ENCODE results near the gene UNC13C.
"Not testable (repeated sequence)": the region's sequence is repeated elsewhere in the genome, so short reads cannot be mapped to it uniquely, and the experiment has no call there.

The UNC13C gene

GRCh38 chr15:53978253-53978906 lies at the start of gene UNC13C:
Gene UNC13C, plus strand, starts transcription at chr15:53978441. Its CDS starts 34,463 bp downstream, at chr15:54012904.
- DNase-seq = peak; percentile 14

DNA sequence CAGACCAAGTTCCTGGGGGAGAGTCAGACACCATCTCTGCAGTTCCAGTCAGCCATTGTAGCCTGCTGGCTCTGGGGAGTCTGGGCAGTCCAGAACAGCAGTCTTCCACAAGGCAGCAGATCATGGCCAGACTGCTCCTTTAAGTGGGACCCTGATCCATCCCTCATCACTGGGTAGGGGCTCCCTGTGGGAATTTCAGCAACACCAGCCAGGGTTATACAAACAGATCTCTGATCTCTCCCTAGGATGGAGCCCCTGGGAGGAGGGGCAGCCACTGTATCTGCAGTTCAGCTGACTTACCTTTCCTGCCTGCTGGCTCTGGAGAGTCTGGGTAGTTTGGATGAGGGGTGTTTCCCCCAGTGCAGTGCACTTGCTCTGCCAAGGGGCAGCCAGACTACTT lies 42.1 kb upstream of the UNC13C start:
- DNase-seq = no peak

DNA sequence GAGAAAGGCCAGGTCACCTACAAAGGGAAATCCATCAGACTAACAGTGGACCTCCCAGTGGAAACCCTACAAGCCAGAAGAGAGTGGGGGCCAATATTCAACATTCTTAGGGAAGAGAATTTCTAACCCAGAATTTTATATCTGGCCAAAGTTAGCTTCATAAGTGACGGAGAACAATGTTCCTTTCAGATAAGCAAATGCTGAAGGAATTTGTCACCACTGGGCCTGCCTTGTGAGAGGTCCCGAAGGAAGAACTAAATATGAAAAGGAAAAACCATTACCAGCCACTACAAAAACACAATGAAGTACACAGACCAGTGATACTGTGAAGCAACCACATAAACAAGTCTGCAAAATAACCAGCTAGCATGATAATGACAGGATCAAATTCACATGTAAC lies 40.6 kb upstream of the UNC13C start:
- not testable (repeated sequence) for DNase-seq

- DNase-seq = no peak
These were observed 27.7 kb upstream of the UNC13C start for GRCh38 chr15:53950572-53950971.

DNA sequence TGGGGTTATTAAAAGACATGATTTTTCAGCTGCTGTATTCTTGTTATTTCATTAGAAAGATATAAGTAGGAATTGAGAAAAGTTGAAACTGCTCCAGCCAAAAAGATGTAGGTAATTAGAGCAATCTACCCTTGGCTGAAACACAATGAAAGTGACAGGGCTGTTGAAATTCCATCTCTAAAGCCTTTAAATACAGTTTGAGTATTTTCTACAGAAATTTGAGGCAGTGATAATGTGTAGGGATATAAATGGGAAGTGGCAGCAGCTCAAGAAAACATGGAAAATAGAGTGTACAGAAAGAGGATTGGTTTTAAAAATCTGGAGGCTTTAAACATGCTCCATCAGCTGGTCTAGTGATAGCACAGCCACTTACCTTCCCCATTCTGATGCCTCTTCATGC lies 22.8 kb upstream of the UNC13C start:
- DNase-seq = no peak

- peak; percentile 0 for DNase-seq
These were observed 15.3 kb upstream of the UNC13C start for GRCh38 chr15:53962646-53963561.

DNA sequence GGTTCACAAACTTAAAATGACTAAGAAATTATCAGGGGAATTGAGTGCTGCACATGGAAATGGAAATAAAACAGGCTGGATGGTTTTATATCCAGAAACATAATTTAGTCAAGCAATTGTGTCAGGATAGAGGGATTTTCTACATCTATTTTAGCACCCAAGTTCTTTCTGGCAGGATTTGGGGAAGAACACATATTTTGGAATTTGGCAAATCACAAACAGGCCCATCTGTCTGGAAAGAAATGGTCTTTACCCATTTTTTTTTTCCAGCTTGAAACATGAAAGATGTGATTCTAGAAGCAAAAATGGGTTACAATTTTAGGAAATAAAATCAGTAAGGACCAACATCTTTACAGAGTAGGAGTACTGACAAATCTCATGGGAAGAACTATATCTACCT lies 14.4 kb upstream of the UNC13C start:
- DNase-seq = no peak

DNA sequence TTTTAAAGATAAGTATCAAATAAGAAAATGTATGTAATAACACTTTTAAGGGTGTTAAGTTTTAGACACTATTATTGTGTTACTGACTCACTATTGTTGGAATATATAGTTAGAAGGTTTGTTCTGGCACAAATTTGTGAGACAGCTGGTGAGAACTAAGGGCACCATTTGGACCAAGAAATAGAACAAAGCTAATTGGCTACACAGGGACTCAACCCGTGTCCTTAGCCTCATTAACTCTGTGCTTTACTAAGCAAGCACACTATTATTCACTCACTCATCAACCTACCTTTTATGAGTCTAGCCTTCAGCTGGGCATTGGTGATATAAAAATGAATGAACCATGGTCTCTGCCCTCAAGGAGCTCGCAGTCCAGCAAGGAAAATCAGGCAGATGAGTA lies 4.1 kb upstream of the UNC13C start:
- no peak for DNase-seq

DNA sequence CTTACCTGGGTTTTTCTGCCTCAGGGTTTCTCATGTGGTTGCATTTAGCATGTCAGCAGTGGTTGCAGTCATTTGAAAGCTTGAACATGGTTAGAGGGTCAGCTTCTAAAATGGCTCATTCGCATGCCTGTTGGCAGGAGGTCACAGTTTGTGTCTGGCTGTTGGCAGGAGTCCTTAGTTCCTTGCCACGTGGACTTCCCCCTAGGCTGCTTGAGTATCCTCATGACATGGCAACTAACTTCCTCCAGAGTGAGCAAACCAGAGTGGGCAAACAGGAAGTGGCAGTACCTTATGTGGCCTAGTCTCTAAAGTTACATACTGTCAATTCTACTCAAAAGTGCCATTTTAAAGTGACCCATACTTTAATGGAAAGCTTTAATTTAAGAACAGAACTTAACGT lies 3.4 kb upstream of the UNC13C start:
- no peak for DNase-seq

- DNase-seq = no peak
These were observed 1.3 kb upstream of the UNC13C start for GRCh38 chr15:53976844-53977392.

- no peak for DNase-seq
These were observed 979 bp downstream of the UNC13C start for GRCh38 chr15:53979051-53979788.

DNA sequence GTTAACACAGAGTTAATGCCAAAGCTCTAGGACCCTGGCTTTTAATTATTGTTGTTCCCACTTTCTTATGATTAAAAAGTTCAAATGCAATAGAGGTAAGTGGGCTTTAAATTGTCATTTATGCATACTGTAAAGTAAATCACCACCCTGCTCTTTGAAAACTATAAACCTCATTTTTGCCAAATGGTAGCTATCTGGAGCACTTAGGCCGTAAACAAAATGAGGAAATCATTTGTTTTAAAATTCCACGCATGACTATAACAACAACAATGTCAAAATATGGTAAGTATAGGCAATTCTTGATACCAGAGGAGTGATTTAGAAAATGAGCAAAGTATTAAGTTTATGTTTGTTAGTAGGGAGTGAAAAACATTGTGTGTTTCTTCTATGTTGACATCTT lies 1.8 kb downstream of the UNC13C start:
- no peak for DNase-seq

DNA sequence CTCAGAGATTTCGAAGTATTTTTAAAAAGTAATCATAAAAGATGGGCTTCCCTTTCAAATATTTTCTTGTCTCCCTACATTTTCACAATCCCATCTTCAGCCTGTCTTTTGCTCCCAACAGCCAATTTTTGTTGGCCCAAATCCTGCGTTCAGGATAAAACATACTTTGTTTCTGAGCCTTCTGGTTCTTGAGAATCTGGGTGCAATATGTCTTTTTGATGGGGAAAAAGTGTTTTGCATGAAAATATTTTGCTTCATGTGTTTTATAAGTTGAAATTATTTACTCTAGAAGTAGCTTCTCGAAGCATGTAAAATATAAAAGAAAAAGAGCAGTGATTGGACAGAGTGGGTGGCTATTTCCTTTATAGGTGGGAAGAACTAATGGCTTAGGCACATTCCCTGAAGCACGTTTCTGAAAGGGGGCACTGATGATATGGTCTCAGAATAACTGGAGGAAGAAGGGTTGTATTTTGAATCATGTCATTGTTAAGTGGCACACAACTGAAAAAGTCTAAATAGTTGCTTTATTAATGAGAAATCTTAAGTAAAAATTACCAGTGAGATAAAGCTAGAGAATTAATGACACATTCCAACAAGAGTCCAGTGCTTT lies 3.9 kb downstream of the UNC13C start:
- DNase-seq = no peak

GRCh38 chr15:53982876-53983275 lies 4.6 kb downstream of the UNC13C start:
- DNase-seq = no peak

GRCh38 chr15:53984221-53984620 lies 6.0 kb downstream of the UNC13C start:
- no peak for DNase-seq

DNA sequence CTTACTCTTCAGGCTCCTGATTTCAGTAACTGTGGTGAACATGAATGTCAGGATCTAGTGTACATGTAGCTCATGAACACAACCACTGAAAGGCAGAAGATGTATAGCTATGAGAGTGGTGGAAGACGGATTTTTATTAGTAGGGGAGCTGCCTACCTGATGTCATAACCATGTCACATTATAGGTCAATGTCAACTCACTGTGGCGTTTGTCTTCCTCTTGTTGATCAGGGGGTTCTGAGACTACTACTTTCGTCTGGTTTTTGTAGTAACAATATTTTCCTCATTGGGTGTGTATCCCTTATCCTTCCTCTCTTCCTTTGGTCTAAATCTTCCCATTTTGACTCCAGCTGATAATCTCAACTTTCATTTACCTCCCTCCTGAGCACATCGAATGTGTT lies 7.3 kb downstream of the UNC13C start:
- no peak for DNase-seq

DNA sequence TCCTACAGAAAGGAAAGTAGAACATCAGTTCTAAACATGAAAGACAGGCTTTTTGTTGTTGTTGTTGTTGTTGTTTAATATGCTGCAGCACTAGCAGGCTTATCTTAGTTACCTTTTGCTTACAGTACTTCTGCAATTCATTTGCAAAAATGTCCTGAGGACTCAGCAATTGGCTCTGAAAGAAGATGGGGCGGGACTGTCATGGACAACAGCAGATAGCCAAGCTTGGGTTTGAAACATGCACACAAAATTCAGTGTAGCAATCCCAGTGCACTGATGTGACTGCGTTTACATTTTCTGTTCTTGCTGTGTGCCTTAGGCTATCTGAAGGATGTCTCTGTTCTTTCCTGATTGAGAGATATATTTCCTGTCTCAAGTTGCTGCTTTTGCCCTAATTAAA lies 9.2 kb downstream of the UNC13C start:
- DNase-seq = no peak

DNA sequence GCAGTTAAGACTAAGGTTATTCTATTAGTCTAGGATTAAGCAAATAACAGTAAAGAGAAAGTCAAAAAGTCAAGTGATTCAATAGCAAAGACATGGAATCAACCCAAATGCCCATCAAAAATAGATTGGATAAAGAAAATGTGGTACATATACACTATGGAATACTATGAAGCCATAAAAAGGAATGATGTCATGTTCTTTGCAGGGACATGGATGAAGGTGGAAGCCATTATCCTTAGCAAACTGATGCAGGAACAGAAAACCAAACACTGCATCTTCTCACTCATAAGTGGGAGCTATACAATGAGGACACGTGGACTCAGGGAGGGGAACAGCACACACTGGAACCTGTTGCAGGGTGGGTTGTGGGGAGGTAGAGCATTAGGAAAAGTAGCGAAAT lies 29.0 kb downstream of the UNC13C start:
- DNase-seq = no peak

- DNase-seq = no peak
These were observed 33.4 kb downstream of the UNC13C start for GRCh38 chr15:54011656-54012055.

GRCh38 chr15:54014067-54014655 lies 35.9 kb downstream of the UNC13C start:
- no peak for DNase-seq

GRCh38 chr15:54017251-54017650 lies 39.0 kb downstream of the UNC13C start:
- DNase-seq = no peak

GRCh38 chr15:54017959-54018358 lies 39.7 kb downstream of the UNC13C start:
- DNase-seq = no peak

- no peak for DNase-seq
These were observed 48.0 kb downstream of the UNC13C start for GRCh38 chr15:54026258-54026657.

Measured in NCI-H1092 (cell line).